ENCODE data around the gene FXR2. TPM values are rescaled to one million over a fixed set of nuclear protein-coding genes. Genes with fewer than 3 reads are reported as not detected.

FXR2 gene
- polyA plus RNA-seq, 1 donor (not counting 4 experiments of a cell fraction or from before 2014, with no cell fraction given) = 30.6 TPM

DNA sequence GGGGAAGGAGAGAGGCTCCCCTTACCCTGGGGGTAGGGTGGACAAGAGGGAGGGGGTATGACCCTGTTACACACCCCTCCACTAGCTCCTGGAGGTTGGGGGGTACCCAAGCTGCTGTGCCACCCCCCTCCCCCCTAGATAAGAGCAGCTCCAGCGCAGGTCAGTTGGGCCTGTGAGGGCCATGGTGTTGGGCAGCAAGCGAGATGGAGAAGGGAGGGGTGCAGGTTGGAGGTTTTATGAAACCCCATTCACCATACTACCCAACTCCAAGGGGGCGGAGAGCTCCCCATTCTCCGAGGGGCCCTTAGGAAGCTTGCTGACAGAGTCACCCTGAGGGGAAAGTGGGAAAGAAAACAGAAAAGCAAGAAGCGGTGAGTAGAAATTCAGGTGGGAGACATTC, 23.1 kb downstream of the FXR2 start:
- Histone ChIP-seq H3K4me3 (ENCODE audit: control insufficient read depth in 2 of 3, extremely low read depth in 1 of 3, insufficient read depth in 2 of 3, low read depth in 1 of 3, low read length in 3 of 3) (no peak overlapping the region), H3K79me2 (ENCODE audit: control insufficient read depth, insufficient read depth, low read length) (peaks cover 25% of the 10 kb centered on the region), H3K4me2 (ENCODE audit: control insufficient read depth, extremely low read depth, insufficient read depth, low read depth, low read length) (peak overlapping the region; percentile 97), H3K9me1 (ENCODE audit: control insufficient read depth, extremely low read depth, insufficient read depth, low read length) (no peaks in the 10 kb centered on the region), H4K20me1 (ENCODE audit: control insufficient read depth, extremely low read depth, insufficient read depth, low read length) (no peaks in the 10 kb centered on the region), H3K27ac (ENCODE audit: control insufficient read depth, insufficient read depth, low read length) (peak overlapping the region; percentile 99), H3K36me3 (ENCODE audit: control insufficient read depth in 2 of 2, extremely low read depth in 1 of 2, insufficient read depth in 2 of 2, low read length in 2 of 2) (peaks cover 41 to 47% of the 10 kb centered on the region in 2 experiments), H2AFZ (ENCODE audit: control insufficient read depth, low read length) (no peak overlapping the region), H3K4me1 (ENCODE audit: control insufficient read depth, extremely low read depth, insufficient read depth, low read length) (peaks cover 27% of the 10 kb centered on the region), H3K9ac (ENCODE audit: control insufficient read depth, extremely low read depth, insufficient read depth, low read length) (peak overlapping the region; percentile 91), H3K27me3 (ENCODE audit: control insufficient read depth, extremely low read depth, insufficient read depth, low read length) (no peaks in the 10 kb centered on the region), H3K9me3 (ENCODE audit: control insufficient read depth, low read depth, low read length) (no peaks in the 10 kb centered on the region)
- no peak for TF ChIP-seq EZH2 (IDR thresholded peaks at IDR 0.05; ENCODE audit: low read length)
- TF ChIP-seq, protein P1, sequence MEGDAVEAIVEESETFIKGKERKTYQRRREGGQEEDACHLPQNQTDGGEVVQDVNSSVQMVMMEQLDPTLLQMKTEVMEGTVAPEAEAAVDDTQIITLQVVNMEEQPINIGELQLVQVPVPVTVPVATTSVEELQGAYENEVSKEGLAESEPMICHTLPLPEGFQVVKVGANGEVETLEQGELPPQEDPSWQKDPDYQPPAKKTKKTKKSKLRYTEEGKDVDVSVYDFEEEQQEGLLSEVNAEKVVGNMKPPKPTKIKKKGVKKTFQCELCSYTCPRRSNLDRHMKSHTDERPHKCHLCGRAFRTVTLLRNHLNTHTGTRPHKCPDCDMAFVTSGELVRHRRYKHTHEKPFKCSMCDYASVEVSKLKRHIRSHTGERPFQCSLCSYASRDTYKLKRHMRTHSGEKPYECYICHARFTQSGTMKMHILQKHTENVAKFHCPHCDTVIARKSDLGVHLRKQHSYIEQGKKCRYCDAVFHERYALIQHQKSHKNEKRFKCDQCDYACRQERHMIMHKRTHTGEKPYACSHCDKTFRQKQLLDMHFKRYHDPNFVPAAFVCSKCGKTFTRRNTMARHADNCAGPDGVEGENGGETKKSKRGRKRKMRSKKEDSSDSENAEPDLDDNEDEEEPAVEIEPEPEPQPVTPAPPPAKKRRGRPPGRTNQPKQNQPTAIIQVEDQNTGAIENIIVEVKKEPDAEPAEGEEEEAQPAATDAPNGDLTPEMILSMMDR (optimal IDR thresholded peaks at IDR 0.05 in 1 of 3, IDR thresholded peaks at IDR 0.05 in 1 of 3, conservative IDR thresholded peaks at IDR 0.05 in 1 of 3; ENCODE audit: extremely low read depth in 1 of 3, insufficient read depth in 2 of 3, low read length in 3 of 3) = no peak
- DNase-seq (ENCODE audit: low read depth, low spot score) (no peak), FAIRE-seq (no peak)
- dilution Hi-C loops (cut with MboI; ENCODE audit: extremely low pct_ligation_motif_present, low sequenced_read_pairs) = no loop called here

DNA sequence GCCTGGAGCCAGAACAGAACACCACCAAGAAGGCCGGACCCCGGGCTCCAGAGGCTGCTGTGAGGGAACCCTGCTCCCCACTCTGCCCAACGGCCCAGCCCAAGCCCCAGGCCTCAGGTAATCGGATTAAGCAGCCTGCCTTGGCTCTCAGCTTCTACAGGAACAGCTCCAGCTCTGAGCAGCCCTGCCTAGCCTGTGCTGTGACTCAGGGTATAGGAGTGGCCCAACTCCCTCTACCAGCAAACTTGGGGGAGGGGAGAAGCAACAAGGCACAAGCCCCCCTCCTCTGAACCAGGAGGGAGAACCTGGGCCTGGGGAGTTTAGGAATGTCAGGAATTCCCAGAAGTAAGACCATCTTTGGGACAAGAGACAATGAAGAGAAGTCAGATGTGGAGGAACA, 24.0 kb downstream of the FXR2 start:
- dilution Hi-C loops (cut with MboI; ENCODE audit: extremely low pct_ligation_motif_present, low sequenced_read_pairs) = no loop called here

More for the DNA sequence above, 24.0 kb downstream of the FXR2 start:
- no peaks in the 10 kb centered on the region for H4K20me1 ChIP-seq (ENCODE audit: control insufficient read depth, extremely low read depth, insufficient read depth, low read length)
- peak; percentile 90 for FAIRE-seq
- H3K9me3 ChIP-seq (ENCODE audit: control insufficient read depth, low read depth, low read length) = no peaks in the 10 kb centered on the region
- H3K4me3 ChIP-seq (ENCODE audit: control insufficient read depth in 2 of 3, extremely low read depth in 1 of 3, insufficient read depth in 2 of 3, low read depth in 1 of 3, low read length in 3 of 3) = peak overlapping the region; percentile 67 to 92 (median 67)
- peaks cover 31% of the 10 kb centered on the region for H3K4me1 ChIP-seq (ENCODE audit: control insufficient read depth, extremely low read depth, insufficient read depth, low read length)
- peaks cover 42 to 54% of the 10 kb centered on the region in 2 experiments for H3K36me3 ChIP-seq (ENCODE audit: control insufficient read depth in 2 of 2, extremely low read depth in 1 of 2, insufficient read depth in 2 of 2, low read length in 2 of 2)
- DNase-seq (ENCODE audit: low read depth, low spot score) = no peak
- peaks cover 32% of the 10 kb centered on the region for H3K79me2 ChIP-seq (ENCODE audit: control insufficient read depth, insufficient read depth, low read length)
- peak overlapping the region; percentile 97 for H3K4me2 ChIP-seq (ENCODE audit: control insufficient read depth, extremely low read depth, insufficient read depth, low read depth, low read length)
- no peaks in the 10 kb centered on the region for H3K27me3 ChIP-seq (ENCODE audit: control insufficient read depth, extremely low read depth, insufficient read depth, low read length)
- H2AFZ ChIP-seq (ENCODE audit: control insufficient read depth, low read length) = no peak overlapping the region
- TF ChIP-seq EZH2 (IDR thresholded peaks at IDR 0.05; ENCODE audit: low read length) = no peak
- TF ChIP-seq, protein P1 (optimal IDR thresholded peaks at IDR 0.05 in 1 of 3, IDR thresholded peaks at IDR 0.05 in 1 of 3, conservative IDR thresholded peaks at IDR 0.05 in 1 of 3; ENCODE audit: extremely low read depth in 1 of 3, insufficient read depth in 2 of 3, low read length in 3 of 3) = no peak
- H3K9ac ChIP-seq (ENCODE audit: control insufficient read depth, extremely low read depth, insufficient read depth, low read length) = peak overlapping the region; percentile 91
- H3K27ac ChIP-seq (ENCODE audit: control insufficient read depth, insufficient read depth, low read length) = peak overlapping the region; percentile 99
- H3K9me1 ChIP-seq (ENCODE audit: control insufficient read depth, extremely low read depth, insufficient read depth, low read length) = no peaks in the 10 kb centered on the region
